ENCODE data around the gene CCDC138. TPM values are rescaled to one million over a fixed set of nuclear protein-coding genes. Genes with fewer than 3 reads are reported as not detected.

Gene CCDC138
- total RNA-seq, 2 experiments from 2014 or later = 9.1 to 9.5 TPM

GRCh38 chr2:108870069-108870644, 83.6 kb downstream of the CCDC138 start:
- Mint-ChIP-seq H3K4me3 (no peak overlapping the region), H3K36me3 (peaks cover 38% of the 10 kb centered on the region), H3K9me3 (peaks cover 19% of the 10 kb centered on the region), H3K4me1 (ENCODE audit: low read depth) (no peaks in the 10 kb centered on the region), H3K27me3 (no peaks in the 10 kb centered on the region), H3K27ac (no peak overlapping the region)
- POLR2A ChIA-PET = no interaction called here
- DNase-seq = no peak
- CTCF ChIA-PET = no interaction called here
- intact Hi-C loops (cut with micrococcal nuclease) = no loop called here

- H3K36me3 Mint-ChIP-seq = peaks cover 6% of the 10 kb centered on the region
- H3K9me3 Mint-ChIP-seq = peaks cover 19% of the 10 kb centered on the region
- no peaks in the 10 kb centered on the region for H3K27me3 Mint-ChIP-seq
- ChIA-PET POLR2A (no interaction called here), CTCF (no interaction called here)
- no peak overlapping the region for H3K27ac Mint-ChIP-seq
- H3K4me3 Mint-ChIP-seq = no peak overlapping the region
- intact Hi-C loops (cut with micrococcal nuclease) = no loop called here
- H3K4me1 Mint-ChIP-seq (ENCODE audit: low read depth) = no peaks in the 10 kb centered on the region
- DNase-seq = no peak
These were observed 90.9 kb downstream of the CCDC138 start for GRCh38 chr2:108877506-108877905.

GRCh38 chr2:108878276-108878675, 91.7 kb downstream of the CCDC138 start:
- DNase-seq = no peak
- Mint-ChIP-seq H3K27me3 (no peaks in the 10 kb centered on the region), H3K4me3 (no peak overlapping the region), H3K9me3 (peaks cover 24% of the 10 kb centered on the region), H3K27ac (no peak overlapping the region), H3K4me1 (ENCODE audit: low read depth) (no peaks in the 10 kb centered on the region), H3K36me3 (peaks cover 6% of the 10 kb centered on the region)
- CTCF ChIA-PET = no interaction called here
- POLR2A ChIA-PET = no interaction called here
- intact Hi-C loops (cut with micrococcal nuclease) = no loop called here

- H3K4me1 Mint-ChIP-seq (ENCODE audit: low read depth) = no peaks in the 10 kb centered on the region
- H3K4me3 Mint-ChIP-seq = no peak overlapping the region
- H3K27ac Mint-ChIP-seq = no peak overlapping the region
- intact Hi-C loops (cut with micrococcal nuclease) = no loop called here
- no peaks in the 10 kb centered on the region for H3K27me3 Mint-ChIP-seq
- peaks cover 8% of the 10 kb centered on the region for H3K36me3 Mint-ChIP-seq
- POLR2A ChIA-PET = no interaction called here
- CTCF ChIA-PET = no interaction called here
- H3K9me3 Mint-ChIP-seq = peaks cover 47% of the 10 kb centered on the region
- no peak for DNase-seq
These were observed 98.0 kb downstream of the CCDC138 start for GRCh38 chr2:108884619-108885018.

GRCh38 chr2:108889907-108890306, 103.3 kb downstream of the CCDC138 start:
- H3K36me3 Mint-ChIP-seq = peaks cover 18% of the 10 kb centered on the region
- H3K4me3 Mint-ChIP-seq = no peak overlapping the region
- H3K4me1 Mint-ChIP-seq (ENCODE audit: low read depth) = no peaks in the 10 kb centered on the region
- ChIA-PET POLR2A (no interaction called here), CTCF (no interaction called here)
- H3K27me3 Mint-ChIP-seq = no peaks in the 10 kb centered on the region
- no peak for DNase-seq
- intact Hi-C loops (cut with micrococcal nuclease) = no loop called here
- peaks cover 42% of the 10 kb centered on the region for H3K9me3 Mint-ChIP-seq
- no peak overlapping the region for H3K27ac Mint-ChIP-seq

GRCh38 chr2:108893277-108893676, 106.7 kb downstream of the CCDC138 start:
- H3K4me1 Mint-ChIP-seq (ENCODE audit: low read depth) = no peaks in the 10 kb centered on the region
- no peak for DNase-seq
- intact Hi-C loops (cut with micrococcal nuclease) = no loop called here
- peaks cover 31% of the 10 kb centered on the region for H3K9me3 Mint-ChIP-seq
- CTCF ChIA-PET = no interaction called here
- H3K27ac Mint-ChIP-seq = no peak overlapping the region
- no peaks in the 10 kb centered on the region for H3K27me3 Mint-ChIP-seq
- no peak overlapping the region for H3K4me3 Mint-ChIP-seq
- peaks cover 23% of the 10 kb centered on the region for H3K36me3 Mint-ChIP-seq
- POLR2A ChIA-PET = no interaction called here

GRCh38 chr2:108894766-108895165, 108.2 kb downstream of the CCDC138 start:
- peaks cover 17% of the 10 kb centered on the region for H3K9me3 Mint-ChIP-seq
- ChIA-PET CTCF (interaction anchor here (0.6 kb wide), 1 partner anchor 15 kb away, joined by 4 read pairs; no protein-coding TSS in a partner anchor), POLR2A (no interaction called here)
- H3K36me3 Mint-ChIP-seq = peaks cover 23% of the 10 kb centered on the region
- H3K27me3 Mint-ChIP-seq = no peaks in the 10 kb centered on the region
- H3K4me1 Mint-ChIP-seq (ENCODE audit: low read depth) = peaks cover 5% of the 10 kb centered on the region
- intact Hi-C loops (cut with micrococcal nuclease) = no loop called here
- no peak for DNase-seq
- H3K4me3 Mint-ChIP-seq = no peak overlapping the region
- H3K27ac Mint-ChIP-seq = no peak overlapping the region

- H3K27me3 Mint-ChIP-seq = no peaks in the 10 kb centered on the region
- no peak overlapping the region for H3K4me3 Mint-ChIP-seq
- H3K27ac Mint-ChIP-seq = no peak overlapping the region
- CTCF ChIA-PET = interaction anchor here (0.6 kb wide), 1 partner anchor 15 kb away, joined by 4 read pairs; no protein-coding TSS in a partner anchor
- DNase-seq = no peak
- H3K9me3 Mint-ChIP-seq = peaks cover 14% of the 10 kb centered on the region
- POLR2A ChIA-PET = no interaction called here
- intact Hi-C loops (cut with micrococcal nuclease) = no loop called here
- H3K4me1 Mint-ChIP-seq (ENCODE audit: low read depth) = peaks cover 5% of the 10 kb centered on the region
- H3K36me3 Mint-ChIP-seq = peaks cover 22% of the 10 kb centered on the region
These were observed 108.6 kb downstream of the CCDC138 start for GRCh38 chr2:108895188-108895587.

- POLR2A ChIA-PET = no interaction called here
- intact Hi-C loops (cut with micrococcal nuclease) = no loop called here
- Mint-ChIP-seq H3K27ac (no peak overlapping the region), H3K27me3 (no peaks in the 10 kb centered on the region), H3K9me3 (peaks cover 2% of the 10 kb centered on the region), H3K4me3 (no peak overlapping the region), H3K4me1 (ENCODE audit: low read depth) (peaks cover 5% of the 10 kb centered on the region), H3K36me3 (peaks cover 29% of the 10 kb centered on the region)
- CTCF ChIA-PET = no interaction called here
- no peak for DNase-seq
These were observed 110.2 kb downstream of the CCDC138 start for GRCh38 chr2:108896741-108897140.

GRCh38 chr2:108898315-108899082, 111.9 kb downstream of the CCDC138 start:
- ChIA-PET CTCF (no interaction called here), POLR2A (no interaction called here)
- no peak for DNase-seq
- intact Hi-C loops (cut with micrococcal nuclease) = no loop called here
- Mint-ChIP-seq H3K36me3 (peaks cover 28% of the 10 kb centered on the region), H3K4me3 (no peak overlapping the region), H3K4me1 (ENCODE audit: low read depth) (peaks cover 5% of the 10 kb centered on the region), H3K27me3 (no peaks in the 10 kb centered on the region), H3K27ac (no peak overlapping the region), H3K9me3 (peaks cover 2% of the 10 kb centered on the region)

GRCh38 chr2:108904680-108905079, 118.1 kb downstream of the CCDC138 start:
- Mint-ChIP-seq H3K27me3 (no peaks in the 10 kb centered on the region), H3K4me3 (no peak overlapping the region), H3K36me3 (peaks cover 14% of the 10 kb centered on the region), H3K4me1 (ENCODE audit: low read depth) (no peaks in the 10 kb centered on the region), H3K27ac (no peak overlapping the region), H3K9me3 (peaks cover 2% of the 10 kb centered on the region)
- no peak for DNase-seq
- POLR2A ChIA-PET = no interaction called here
- intact Hi-C loops (cut with micrococcal nuclease) = no loop called here
- CTCF ChIA-PET = no interaction called here

GRCh38 chr2:108905176-108905575, 118.6 kb downstream of the CCDC138 start:
- Mint-ChIP-seq H3K9me3 (peaks cover 2% of the 10 kb centered on the region), H3K36me3 (peaks cover 14% of the 10 kb centered on the region), H3K4me3 (no peak overlapping the region), H3K27me3 (no peaks in the 10 kb centered on the region), H3K27ac (no peak overlapping the region), H3K4me1 (ENCODE audit: low read depth) (no peaks in the 10 kb centered on the region)
- intact Hi-C loops (cut with micrococcal nuclease) = no loop called here
- DNase-seq = no peak
- ChIA-PET CTCF (interaction anchor here (1.7 kb wide), 1 partner anchor 83 kb away, joined by 4 read pairs; the partner anchor contains the start of gene EDAR), POLR2A (no interaction called here)

- Mint-ChIP-seq H3K9me3 (no peaks in the 10 kb centered on the region), H3K4me3 (no peak overlapping the region), H3K4me1 (ENCODE audit: low read depth) (no peaks in the 10 kb centered on the region), H3K36me3 (peaks cover 10% of the 10 kb centered on the region), H3K27ac (no peak overlapping the region), H3K27me3 (no peaks in the 10 kb centered on the region)
- no peak for DNase-seq
- CTCF ChIA-PET = interaction anchor here (1.7 kb wide), 1 partner anchor 83 kb away, joined by 4 read pairs; the partner anchor contains the start of gene EDAR
- POLR2A ChIA-PET = no interaction called here
- intact Hi-C loops (cut with micrococcal nuclease) = no loop called here
These were observed 119.3 kb downstream of the CCDC138 start for GRCh38 chr2:108905906-108906305.
